H9 (cell line): ENCODE measurements around the gene GET4. TPM values are rescaled to one million over a fixed set of nuclear protein-coding genes. Genes with fewer than 3 reads are reported as not detected.

Experiments
- DNase-seq: peaks from one replicate; pipeline ENCODE4 v3.0.0-alpha.2; 2017
- H2AFZ ChIP-seq: one replicate; pipeline ENCODE4 v1.6.1; 2013; ENCODE audit warnings: mild to moderate bottlenecking, low read length, control low read depth, moderate library complexity
- H2AK5ac ChIP-seq: 2 replicates; pipeline ENCODE4 v1.6.1; 2013; ENCODE audit warnings: low read length, control low read depth, mixed read lengths; ENCODE audit not compliant: insufficient read length
- H2BK120ac ChIP-seq: one replicate; pipeline ENCODE4 v1.6.1; 2013; ENCODE audit warnings: low read depth, mild to moderate bottlenecking, low read length, control low read depth, inconsistent platforms; ENCODE audit not compliant: poor library complexity, severe bottlenecking
- H2BK12ac ChIP-seq: 2 replicates; pipeline ENCODE4 v1.6.1; 2013; ENCODE audit warnings: low read length, control low read depth, mixed read lengths, low read depth; ENCODE audit not compliant: insufficient read length
- H2BK15ac ChIP-seq: 2 replicates; pipeline ENCODE4 v1.6.1; 2013; ENCODE audit warnings: low read depth, low read length, control low read depth
- H2BK20ac ChIP-seq: one replicate; pipeline ENCODE4 v1.6.1; 2013; ENCODE audit warnings: low read depth, mild to moderate bottlenecking, low read length, control low read depth, inconsistent platforms; ENCODE audit not compliant: poor library complexity, severe bottlenecking
- H2BK5ac ChIP-seq: 2 replicates; pipeline ENCODE4 v1.6.1; 2013; ENCODE audit warnings: low read length, control low read depth, mixed read lengths; ENCODE audit not compliant: insufficient read length
- H3K14ac ChIP-seq: 2 replicates; pipeline ENCODE4 v1.6.1; 2013; ENCODE audit warnings: low read length, control low read depth; ENCODE audit not compliant: insufficient read depth
- H3K18ac ChIP-seq: 2 replicates; pipeline ENCODE4 v1.6.1; 2013; ENCODE audit warnings: low read depth, mild to moderate bottlenecking, mixed read lengths, low read length, control low read depth; ENCODE audit not compliant: insufficient read length
- H3K23ac ChIP-seq: 2 replicates; pipeline ENCODE4 v1.6.1; 2013; ENCODE audit warnings: low read length, control low read depth, mixed read lengths, low read depth; ENCODE audit not compliant: insufficient read length
- H3K23me2 ChIP-seq: 2 replicates; pipeline ENCODE4 v1.6.1; 2013; ENCODE audit warnings: low read depth, mild to moderate bottlenecking, mixed read lengths, low read length, control low read depth; ENCODE audit not compliant: insufficient read length, poor library complexity, severe bottlenecking
- H3K27ac ChIP-seq: 2 replicates; pipeline ENCODE4 v1.5.1; 2013; ENCODE audit warnings: low read length, control low read depth, mixed read lengths, low read depth; ENCODE audit not compliant: insufficient read length
- H3K27me3 ChIP-seq: 2 replicates; pipeline ENCODE4 v1.6.1; 2013; ENCODE audit warnings: low read length, control low read depth, inconsistent platforms; ENCODE audit not compliant: insufficient read depth
- H3K4ac ChIP-seq: 2 replicates; pipeline ENCODE4 v1.6.1; 2013; ENCODE audit warnings: low read depth, mild to moderate bottlenecking, control low read depth, inconsistent platforms, low read length, moderate library complexity
- H3K4me1 ChIP-seq: 2 replicates; pipeline ENCODE4 v1.6.1; 2013; ENCODE audit warnings: low read length, control low read depth, inconsistent platforms; ENCODE audit not compliant: insufficient read depth
- H3K4me2 ChIP-seq: 2 replicates; pipeline ENCODE4 v1.6.1; 2013; ENCODE audit warnings: low read length, control low read depth, mixed read lengths; ENCODE audit not compliant: insufficient read length, insufficient read depth
- H3K56ac ChIP-seq: 2 replicates; pipeline ENCODE4 v1.6.1; 2013; ENCODE audit warnings: low read depth, mild to moderate bottlenecking, mixed read lengths, low read length, control low read depth; ENCODE audit not compliant: insufficient read length
- H3K79me1 ChIP-seq: 2 replicates; pipeline ENCODE4 v1.6.1; 2013; ENCODE audit warnings: low read depth, mild to moderate bottlenecking, moderate library complexity, low read length, control low read depth, inconsistent platforms; ENCODE audit not compliant: insufficient read depth, poor library complexity, severe bottlenecking
- H3K79me2 ChIP-seq: 2 replicates; pipeline ENCODE4 v1.6.1; 2013; ENCODE audit warnings: low read length, control low read depth, inconsistent platforms; ENCODE audit not compliant: insufficient read depth
- H3K9ac ChIP-seq: 2 replicates; pipeline ENCODE4 v1.6.1; 2013; ENCODE audit warnings: low read length, control low read depth, mixed read lengths; ENCODE audit not compliant: insufficient read length; ENCODE audit errors: extremely low read depth
- H3K9me3 ChIP-seq: one replicate; pipeline ENCODE4 v1.6.1; 2013; ENCODE audit warnings: low read depth, low read length, inconsistent platforms; ENCODE audit not compliant: control insufficient read depth
- H3T11ph ChIP-seq: one replicate; pipeline ENCODE4 v1.6.1; 2013; ENCODE audit warnings: mild to moderate bottlenecking, low read length, control low read depth, inconsistent platforms
- H4K20me1 ChIP-seq: one replicate; pipeline ENCODE4 v1.6.1; 2013; ENCODE audit not compliant: control insufficient read depth, insufficient read length, insufficient read depth
- H4K5ac ChIP-seq: 2 replicates; pipeline ENCODE4 v1.6.1; 2013; ENCODE audit warnings: low read depth, mild to moderate bottlenecking, mixed read lengths, low read length, control low read depth; ENCODE audit not compliant: insufficient read length
- H4K8ac ChIP-seq: replicated peaks from 2 replicates; pipeline ENCODE4 v1.6.1; 2013; ENCODE audit warnings: low read length, control low read depth, mixed read lengths, low read depth; ENCODE audit not compliant: insufficient read length
- H4K91ac ChIP-seq: 2 replicates; pipeline ENCODE4 v1.6.1; 2013; ENCODE audit warnings: low read depth, mild to moderate bottlenecking, moderate library complexity, mixed read lengths, low read length, control low read depth; ENCODE audit not compliant: insufficient read length
- H3K27ac Mint-ChIP-seq, 3 experiments: 2 replicates in 2 of 3; 3 replicates in 1 of 3; pipeline ENCODE4 v1.8.0; 2020 to 2021; ENCODE audit warnings: mixed read lengths in 3 of 3, mild to moderate bottlenecking in 1 of 3, moderate library complexity in 1 of 3
- H3K27me3 Mint-ChIP-seq: 2 replicates; pipeline ENCODE4 v1.8.0; 2021; ENCODE audit warnings: low read depth, mild to moderate bottlenecking, moderate library complexity, mixed read lengths
- H3K36me3 Mint-ChIP-seq, 3 experiments: 2 replicates in 2 of 3; 3 replicates in 1 of 3; pipeline ENCODE4 v1.8.0; 2020 to 2021; ENCODE audit warnings: low read depth in 3 of 3, mixed read lengths in 3 of 3; ENCODE audit not compliant: insufficient read depth in 1 of 3
- H3K4me1 Mint-ChIP-seq, 2 experiments: 2 replicates each; pipeline ENCODE4 v1.8.0; 2020; ENCODE audit warnings: mixed read lengths in 2 of 2
- H3K4me3 Mint-ChIP-seq, 2 experiments: 2 replicates in 1 of 2; 3 replicates in 1 of 2; pipeline ENCODE4 v1.8.0; 2020 to 2021; ENCODE audit warnings: mild to moderate bottlenecking in 2 of 2, mixed read lengths in 2 of 2, moderate library complexity in 1 of 2
- H3K9me3 Mint-ChIP-seq, 2 experiments: 2 replicates in 1 of 2; 3 replicates in 1 of 2; pipeline ENCODE4 v1.8.0; 2020; ENCODE audit warnings: mild to moderate bottlenecking in 2 of 2, mixed read lengths in 2 of 2, moderate library complexity in 1 of 2
- WGBS: extraction: QIAGEN DNeasy Blood & Tissue Kit; methylation state at CpG from one replicate; pipeline ENCODE4 v1.1.7; 2013; ENCODE audit warnings: missing lambda C conversion rate, low lambda C conversion rate, mixed read lengths; ENCODE audit not compliant: insufficient read length; ENCODE audit errors: extremely low coverage; 5-methylcytosine and 5-hydroxymethylcytosine counted together
- total RNA-seq: library from RNA; stranded (reverse); gene quantifications from 2 replicates; pipeline ENCODE4 v1.2.1, GENCODE V29; 2021
- TF ChIP-seq, protein P1 (sequence below): fragments of 200-600 bp; sonication (generic); conservative IDR thresholded peaks from 3 replicates; pipeline ENCODE4 v1.8.0; 2021; ENCODE audit warnings: antibody characterized with exemption, mild to moderate bottlenecking

Gene GET4
- total RNA-seq, 1 experiment from 2014 or later: 70.2 TPM

DNA sequence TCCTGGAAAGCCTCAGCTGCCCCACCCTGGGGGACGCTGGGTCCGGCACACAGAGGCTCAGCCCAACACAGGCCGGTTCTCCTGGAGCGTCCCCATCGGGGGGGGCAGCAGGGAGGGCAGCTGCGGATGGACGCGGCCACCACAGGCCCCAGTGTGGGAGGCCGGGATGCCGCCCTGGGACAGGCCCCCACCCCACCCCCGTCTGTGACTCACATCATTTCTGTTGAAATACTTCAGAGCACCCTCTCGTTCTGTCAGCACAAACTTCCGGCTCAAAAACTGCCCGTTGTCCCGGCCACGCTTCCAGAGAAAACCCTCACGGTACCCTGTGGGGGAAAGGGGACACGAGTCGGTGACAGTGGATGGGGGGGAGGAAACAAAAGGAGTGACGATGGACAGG lies 28.5 kb downstream of the GET4 start:
- Histone ChIP-seq H3K18ac (no peak overlapping the region), H3K56ac (no peak overlapping the region), H4K20me1 (no peaks in the 10 kb centered on the region), H3K4ac (no peak overlapping the region), H4K5ac (no peak overlapping the region), H3K4me2 (no peak overlapping the region), H3K23ac (no peak overlapping the region), H2AFZ (no peak overlapping the region), H2BK120ac (no peak overlapping the region), H4K8ac (no peak overlapping the region), H3K23me2 (peaks cover 3% of the 10 kb centered on the region), H4K91ac (no peak overlapping the region), H3K27ac (no peak overlapping the region), H3K4me1 (no peaks in the 10 kb centered on the region), H3T11ph (no peak overlapping the region), H3K14ac (no peak overlapping the region), H2BK20ac (no peak overlapping the region), H3K27me3 (no peaks in the 10 kb centered on the region; the same call in 1 of the 2 replicates), H3K79me2 (no peaks in the 10 kb centered on the region), H2BK15ac (no peak overlapping the region), H3K9me3 (no peaks in the 10 kb centered on the region), H3K79me1 (no peaks in the 10 kb centered on the region), H2BK5ac (no peak overlapping the region), H2AK5ac (no peak overlapping the region), H2BK12ac (no peak overlapping the region), H3K9ac (no peak overlapping the region)
- WGBS: no CpG with 5 or more reads among the region's 20 CpGs
- Mint-ChIP-seq H3K4me1 (peaks cover 2 to 5% of the 10 kb centered on the region in 2 experiments; a peak in 1 of 4 replicates), H3K36me3 (no peaks in the 10 kb centered on the region), H3K4me3 (no peak overlapping the region), H3K27ac (no peak overlapping the region), H3K27me3 (peaks cover 23% of the 10 kb centered on the region), H3K9me3 (no peaks in the 10 kb centered on the region; a peak in 1 of 5 replicates)
- DNase-seq: no peak
- TF ChIP-seq, protein P1, sequence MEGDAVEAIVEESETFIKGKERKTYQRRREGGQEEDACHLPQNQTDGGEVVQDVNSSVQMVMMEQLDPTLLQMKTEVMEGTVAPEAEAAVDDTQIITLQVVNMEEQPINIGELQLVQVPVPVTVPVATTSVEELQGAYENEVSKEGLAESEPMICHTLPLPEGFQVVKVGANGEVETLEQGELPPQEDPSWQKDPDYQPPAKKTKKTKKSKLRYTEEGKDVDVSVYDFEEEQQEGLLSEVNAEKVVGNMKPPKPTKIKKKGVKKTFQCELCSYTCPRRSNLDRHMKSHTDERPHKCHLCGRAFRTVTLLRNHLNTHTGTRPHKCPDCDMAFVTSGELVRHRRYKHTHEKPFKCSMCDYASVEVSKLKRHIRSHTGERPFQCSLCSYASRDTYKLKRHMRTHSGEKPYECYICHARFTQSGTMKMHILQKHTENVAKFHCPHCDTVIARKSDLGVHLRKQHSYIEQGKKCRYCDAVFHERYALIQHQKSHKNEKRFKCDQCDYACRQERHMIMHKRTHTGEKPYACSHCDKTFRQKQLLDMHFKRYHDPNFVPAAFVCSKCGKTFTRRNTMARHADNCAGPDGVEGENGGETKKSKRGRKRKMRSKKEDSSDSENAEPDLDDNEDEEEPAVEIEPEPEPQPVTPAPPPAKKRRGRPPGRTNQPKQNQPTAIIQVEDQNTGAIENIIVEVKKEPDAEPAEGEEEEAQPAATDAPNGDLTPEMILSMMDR: no peak
